HT-29 (cell line): ENCODE measurements around the gene HPCAL4. TPM values are rescaled to one million over a fixed set of nuclear protein-coding genes. Genes with fewer than 3 reads are reported as not detected.
A peak's percentile ranks its signal among the peaks of the same experiment; 100 is the strongest.

Experiments used
- DNase-seq: peaks from one replicate; pipeline ENCODE4 v3.0.0-alpha.2; 2015; ENCODE audit warnings: low spot score
- total RNA-seq: library from RNA; depleted of rRNA; stranded (reverse); fragments of >200 nt; shearing (Covaris generic); gene quantifications from 2 replicates; pipeline ENCODE4 v1.2.3, GENCODE V29; 2014; rRNA removed

The HPCAL4 gene
- not detected in 2 replicates for total RNA-seq

DNA sequence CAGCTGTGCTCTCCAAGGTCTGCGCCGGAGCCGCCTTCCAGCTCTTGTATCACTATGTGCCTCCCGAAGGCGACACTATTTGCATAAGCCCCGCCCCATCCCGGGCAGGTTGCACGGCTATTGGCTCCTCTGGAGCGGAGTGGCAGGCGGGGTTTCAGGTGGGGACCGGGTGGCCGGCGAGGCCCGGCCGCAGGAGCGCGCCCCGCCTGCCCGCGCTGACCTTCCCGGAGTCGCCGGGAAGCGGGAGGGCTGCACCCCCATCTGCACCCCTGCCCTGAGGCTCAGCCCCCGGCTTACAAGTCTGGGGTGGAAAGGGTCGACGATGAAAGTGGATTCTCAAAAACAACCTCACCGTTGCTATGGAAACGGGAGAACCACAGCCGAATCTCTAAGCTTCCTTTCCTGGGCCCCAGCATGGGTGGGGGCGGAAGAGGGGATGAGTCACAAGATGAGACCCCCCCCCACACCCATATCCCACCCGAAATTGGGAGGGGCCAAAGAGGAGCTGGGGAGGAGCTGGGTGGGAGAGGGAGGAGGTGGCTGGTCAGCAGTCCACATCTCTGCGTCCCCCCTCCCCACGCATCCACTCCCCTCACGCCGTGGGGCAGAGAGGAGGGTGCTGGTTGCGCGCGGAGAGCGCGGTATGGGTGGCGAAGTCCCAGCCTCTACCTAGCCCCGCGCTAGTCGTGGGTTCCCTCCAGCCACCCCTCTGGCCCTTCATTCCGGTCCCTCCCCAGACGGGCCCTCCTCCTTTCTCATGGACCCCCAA is at the start of gene HPCAL4:
Gene HPCAL4 (minus strand): TSS at position 51 of the 769 bp plus-strand sequence. CDS start 6,830 bp downstream, outside the sequence.
- DNase-seq = peak; percentile 84

DNA sequence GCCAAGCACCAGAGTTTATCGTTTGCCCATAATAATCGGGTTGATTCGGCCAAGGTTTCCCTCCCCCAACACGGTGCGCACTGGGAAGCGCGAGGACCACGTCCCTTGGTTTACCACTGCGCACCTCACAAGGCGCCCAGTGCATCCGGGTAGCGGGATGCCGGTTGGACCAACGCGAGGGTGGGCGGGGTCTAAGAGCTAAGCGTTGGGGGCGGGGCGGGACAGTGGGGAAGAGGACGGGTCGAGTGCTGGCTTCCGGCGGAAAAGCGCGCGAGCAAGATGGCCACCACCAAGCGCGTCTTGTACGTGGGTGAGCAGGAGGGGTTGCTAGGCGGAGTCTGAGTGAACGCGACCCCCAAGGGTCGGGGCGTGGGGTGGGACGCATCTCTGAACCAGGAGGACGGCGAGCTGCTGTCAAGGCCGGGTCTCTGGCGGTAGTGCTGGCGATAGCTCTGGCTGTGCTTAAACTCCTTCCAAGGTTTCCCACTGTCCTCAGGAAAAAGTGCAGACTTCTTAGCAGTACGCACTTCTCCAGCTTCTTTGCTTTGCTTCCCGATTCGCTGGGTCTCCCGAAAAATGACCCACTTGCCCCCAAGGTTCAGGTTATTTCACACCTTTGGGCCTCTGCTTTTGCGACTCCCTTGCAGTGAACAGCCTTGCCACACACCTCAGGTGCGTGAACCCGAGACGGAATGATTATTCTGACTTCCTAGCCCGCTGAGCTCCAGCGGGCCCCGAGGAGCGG is 47.6 kb upstream of the HPCAL4 start, which contains the start of gene PPIE:
Gene PPIE (plus strand): TSS at position 261 of the 745 bp plus-strand sequence. CDS start 19 bp downstream, at position 280.
- DNase-seq = peak; percentile 91

DNA sequence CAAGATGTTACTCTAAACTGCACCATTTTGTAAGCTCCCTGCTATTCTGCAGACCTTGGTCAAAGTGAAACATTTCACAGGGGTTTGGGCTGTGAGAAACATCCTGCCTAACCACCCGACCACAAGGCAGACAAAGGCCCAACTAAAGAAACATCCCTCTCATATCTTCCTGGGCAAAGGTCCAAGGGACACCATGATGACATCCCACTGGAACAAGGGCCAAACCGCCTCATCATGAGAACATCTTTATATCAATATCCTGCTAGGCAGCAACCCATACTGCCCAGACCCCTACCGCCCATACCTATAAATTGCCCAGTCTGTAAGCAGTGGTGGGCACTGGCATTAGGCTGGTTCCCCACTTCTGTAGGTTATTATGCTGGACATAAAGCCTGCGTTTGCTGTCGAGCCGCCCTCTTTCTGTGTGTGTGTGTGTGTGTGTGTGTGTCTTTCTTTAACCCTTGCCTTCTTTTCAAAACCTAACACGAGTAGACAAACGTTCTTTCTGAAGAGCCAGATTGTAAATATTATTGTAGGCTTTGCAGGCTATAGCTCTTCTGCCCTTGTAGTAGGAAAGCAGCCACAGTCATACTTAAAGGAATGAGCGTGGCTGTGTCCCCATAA is 46.4 kb upstream of the HPCAL4 start:
- DNase-seq = no peak

DNA sequence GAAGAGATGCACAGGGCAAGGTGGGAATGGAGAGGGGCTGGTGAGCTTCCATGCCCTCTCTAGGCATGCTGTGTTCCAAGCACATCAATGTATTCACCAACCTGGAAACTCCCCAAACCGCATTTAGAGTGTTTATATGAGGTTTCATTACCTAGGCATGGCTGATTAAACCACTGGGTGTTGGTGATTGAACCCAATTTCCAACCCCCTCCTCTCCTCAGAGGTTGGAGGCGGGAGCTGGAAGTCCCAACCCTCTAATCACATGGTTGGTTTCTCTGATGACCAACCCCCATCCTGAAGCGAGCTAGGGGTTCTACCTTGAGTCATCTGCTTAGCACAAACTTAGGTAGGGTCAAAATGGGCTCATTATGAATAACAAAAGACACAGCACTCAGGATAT is 44.5 kb upstream of the HPCAL4 start:
- no peak for DNase-seq

- no peak for DNase-seq
These were observed 41.9 kb upstream of the HPCAL4 start for GRCh38 chr1:39733161-39733560.

- no peak for DNase-seq
These were observed 41.5 kb upstream of the HPCAL4 start for GRCh38 chr1:39732730-39733129.

DNA sequence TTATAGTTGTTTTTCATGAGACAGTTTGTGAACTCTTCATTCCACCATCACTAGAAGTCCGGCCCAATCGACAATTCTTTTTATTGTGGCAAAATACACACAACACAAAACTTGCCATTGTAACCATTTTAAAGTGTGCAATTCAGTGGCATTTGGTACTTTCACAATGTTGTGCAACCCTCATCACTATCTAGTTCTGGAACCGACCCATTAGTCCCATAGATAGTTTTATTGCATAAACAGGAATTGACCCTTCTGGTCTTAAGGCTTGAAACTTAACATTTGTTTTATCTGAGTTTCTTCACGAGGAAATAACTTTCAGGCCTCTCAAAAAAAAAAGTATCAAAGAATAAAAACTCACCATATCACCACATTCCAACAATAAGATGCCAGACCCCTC is 38.6 kb upstream of the HPCAL4 start:
- no peak for DNase-seq

DNA sequence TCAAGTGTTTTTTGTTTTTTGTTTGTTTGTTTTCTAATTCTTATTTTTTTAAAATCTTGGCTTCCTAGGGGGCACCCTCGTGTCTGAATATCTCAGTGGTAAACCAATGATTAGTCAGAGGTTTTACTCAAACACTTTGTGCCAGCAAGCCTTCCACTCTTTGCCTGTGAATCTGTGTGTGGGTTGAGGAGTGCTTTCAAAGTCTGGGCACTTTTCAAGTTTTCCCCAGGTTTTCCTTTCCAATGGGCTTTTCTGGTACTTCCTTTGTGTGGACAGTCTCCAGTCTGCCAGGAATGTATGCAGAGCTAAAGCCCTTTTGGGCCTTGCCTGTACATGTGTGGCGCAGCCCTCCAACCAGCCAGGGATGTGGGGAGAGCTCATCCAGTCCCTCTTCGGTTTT is 37.8 kb upstream of the HPCAL4 start:
- DNase-seq = no peak

DNA sequence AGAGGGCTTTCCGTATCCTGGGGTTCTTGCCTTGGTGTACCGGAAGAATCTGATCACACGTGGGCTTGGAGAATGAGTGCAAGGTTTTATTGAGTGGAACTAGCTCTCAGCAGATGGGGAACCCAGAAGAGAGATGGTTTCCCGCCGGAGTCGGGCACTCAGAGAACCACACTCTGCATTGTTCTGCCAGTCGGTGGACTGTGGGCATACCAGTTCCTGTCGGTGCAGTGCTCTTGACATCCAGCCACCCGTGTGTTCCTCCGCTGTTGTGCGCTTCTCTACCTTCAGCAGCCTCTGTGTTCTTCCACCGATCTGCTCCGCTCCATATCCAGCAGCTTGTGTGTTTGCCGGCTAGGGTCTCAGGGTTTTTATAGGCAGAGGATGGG is 36.7 kb upstream of the HPCAL4 start:
- no peak for DNase-seq

DNA sequence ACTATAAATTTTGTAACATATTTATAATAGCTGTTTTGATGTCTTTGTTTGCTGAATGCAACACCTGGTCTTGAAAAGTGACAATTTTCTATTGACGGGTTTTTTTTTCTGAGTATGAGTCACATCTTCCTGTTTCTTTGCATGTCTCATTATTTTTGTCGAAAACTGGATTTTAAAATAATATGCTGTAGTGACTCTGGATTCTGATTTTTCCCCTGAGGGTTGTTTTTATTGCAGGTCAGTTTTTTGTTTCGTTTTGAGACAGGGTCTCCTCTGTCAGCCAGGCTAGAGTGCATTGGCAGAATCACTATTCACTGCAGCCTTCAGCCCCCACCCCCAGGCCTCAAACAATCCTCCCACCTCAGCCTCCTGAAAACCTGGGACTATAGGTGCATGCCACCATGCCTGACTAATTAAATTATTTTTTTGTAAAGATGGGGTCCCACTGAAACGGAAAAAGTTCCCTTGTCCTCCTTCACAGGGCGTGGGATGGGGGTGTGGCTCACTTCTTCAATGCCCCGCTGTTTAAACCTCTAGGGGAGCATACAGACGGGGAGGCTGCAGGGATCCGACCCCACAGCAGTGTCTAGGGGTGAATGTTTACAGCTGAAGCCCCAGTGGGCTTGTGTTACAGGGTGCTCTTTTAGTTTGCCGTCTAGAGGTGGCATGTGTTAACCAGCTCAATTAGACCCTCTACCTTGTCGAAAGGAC is 36.1 kb upstream of the HPCAL4 start:
- no peak for DNase-seq

- DNase-seq = no peak
These were observed 35.4 kb upstream of the HPCAL4 start for GRCh38 chr1:39726600-39726999.

DNA sequence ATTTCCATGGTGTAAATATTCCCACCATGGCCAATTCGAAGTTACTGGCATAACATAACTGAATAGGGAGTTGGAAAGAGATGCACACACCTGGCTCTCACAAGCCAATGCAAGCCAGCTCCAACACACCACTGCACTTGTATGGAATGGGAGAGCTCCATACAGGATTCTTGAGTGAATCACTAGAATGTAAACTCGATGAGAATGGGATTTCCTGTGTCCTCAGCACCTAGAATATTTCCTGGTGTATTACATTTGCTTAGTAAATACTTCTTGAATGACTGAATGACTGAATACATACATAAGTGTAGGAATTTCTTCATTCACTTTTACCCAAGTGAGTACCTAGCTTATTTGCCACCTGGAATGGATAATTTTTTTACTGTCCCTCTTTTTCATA is 31.3 kb upstream of the HPCAL4 start:
- no peak for DNase-seq

GRCh38 chr1:39721664-39722063 is 30.4 kb upstream of the HPCAL4 start:
- DNase-seq = no peak

DNA sequence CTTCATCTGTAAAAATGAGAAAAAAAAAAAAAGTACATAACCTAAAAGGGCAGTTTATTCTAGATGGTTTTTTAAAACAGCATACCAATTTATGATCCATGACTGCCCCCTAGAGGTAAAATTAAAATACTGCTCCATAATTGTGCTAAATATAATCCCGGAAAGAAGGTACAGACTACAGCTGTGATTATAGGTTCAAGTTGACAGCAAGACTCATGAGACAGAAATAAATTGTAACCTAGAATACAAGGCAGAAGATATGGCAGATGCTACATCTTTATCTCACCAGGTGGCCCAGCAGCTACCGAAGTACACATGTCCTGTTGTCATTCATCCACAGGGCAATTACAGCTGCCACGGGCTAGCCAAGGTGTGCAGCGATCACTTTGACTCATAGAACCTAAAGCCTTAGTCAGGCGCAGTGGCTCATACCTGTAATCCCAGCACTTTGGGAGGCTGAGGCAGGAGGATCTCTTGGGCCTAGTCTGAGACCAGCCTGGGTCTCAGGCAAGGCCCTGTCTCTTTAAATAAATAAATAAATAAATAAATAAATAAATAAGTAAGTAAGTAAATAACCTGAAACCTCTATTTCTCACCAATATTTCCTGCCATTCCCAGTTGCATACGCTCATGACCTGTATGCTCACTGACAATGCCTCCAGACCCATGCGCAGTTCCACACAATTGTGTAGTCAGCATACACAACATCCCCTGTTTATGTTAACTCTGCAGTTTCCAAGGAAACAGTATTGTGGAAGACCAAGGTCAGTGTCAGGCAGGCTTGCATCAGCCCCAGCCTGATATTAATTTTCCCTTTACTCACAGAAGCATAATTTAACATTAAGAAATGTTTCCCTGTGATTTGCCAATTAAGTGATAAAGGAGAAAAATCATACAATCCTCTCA is 29.1 kb upstream of the HPCAL4 start:
- peak; percentile 71 for DNase-seq

DNA sequence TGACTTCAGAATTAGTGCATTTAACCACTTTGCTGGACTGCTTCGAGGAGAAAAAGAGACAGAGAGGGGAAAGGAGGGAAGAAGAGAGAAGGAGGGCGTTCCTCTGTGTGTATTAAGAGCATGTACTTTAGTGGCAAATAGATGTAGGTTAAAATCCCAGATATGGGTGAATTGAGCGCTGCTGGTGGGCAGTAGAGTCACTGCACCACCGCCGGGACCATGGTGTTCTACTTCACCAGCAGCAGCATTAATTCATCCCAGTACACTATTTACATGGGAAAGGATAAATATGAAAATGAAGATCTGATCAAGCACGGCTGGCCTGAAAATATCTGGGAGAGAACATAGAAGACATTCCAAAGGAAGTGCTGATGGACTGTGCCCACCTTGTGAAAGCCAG is 26.6 kb upstream of the HPCAL4 start:
- DNase-seq = no peak

GRCh38 chr1:39713557-39713956 is 22.3 kb upstream of the HPCAL4 start:
- no peak for DNase-seq

DNA sequence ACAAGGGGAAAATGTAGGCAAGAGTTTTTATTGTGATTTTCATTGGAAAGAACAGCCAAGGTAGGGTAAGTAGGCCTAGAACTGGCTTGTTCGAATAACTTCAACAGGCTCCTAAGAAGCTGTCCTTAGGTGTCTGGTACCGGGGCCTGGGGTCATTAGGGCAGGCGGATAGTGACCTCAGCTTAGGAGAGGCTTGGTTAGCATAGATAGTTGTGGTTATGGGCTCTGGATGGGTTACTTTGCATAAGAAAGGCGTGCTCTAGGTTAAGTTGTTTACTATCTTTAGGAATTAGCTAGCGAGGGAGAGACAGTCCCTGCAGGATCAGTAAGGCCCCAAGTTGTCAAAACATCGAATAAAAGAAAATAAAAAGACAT is 20.7 kb upstream of the HPCAL4 start:
- DNase-seq = no peak

GRCh38 chr1:39711104-39711965 is 20.1 kb upstream of the HPCAL4 start:
- DNase-seq = no peak

- no peak for DNase-seq
These were observed 16.3 kb upstream of the HPCAL4 start for GRCh38 chr1:39707506-39707905.

DNA sequence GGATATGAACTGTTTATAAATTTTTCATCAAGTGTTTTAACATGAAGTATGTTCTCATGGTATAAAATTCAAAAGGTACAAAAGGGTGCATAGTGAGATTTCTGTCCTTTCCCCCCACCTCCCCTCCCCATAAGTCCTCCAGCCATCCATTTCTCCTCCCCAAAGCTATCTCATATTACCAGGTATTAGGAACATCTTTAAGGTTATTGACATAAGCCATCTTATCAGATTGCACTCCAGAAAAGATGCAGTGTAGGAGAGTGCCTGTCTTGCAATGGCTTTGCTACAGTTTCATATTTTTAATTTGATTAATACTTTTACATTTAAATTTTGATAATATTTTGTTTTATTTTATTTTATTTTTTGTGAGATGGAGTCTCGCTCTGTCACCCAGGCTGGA is 13.5 kb upstream of the HPCAL4 start:
- no peak for DNase-seq
